NCI-H2196 (cell line): Measurements from ENCODE around the gene INPP5A.
"Not testable (repeated sequence)": the region's sequence is repeated elsewhere in the genome, so short reads cannot be mapped to it uniquely, and the experiment has no call there.

Experiments
- DNase-seq: peaks from one replicate; lab custom pipeline; 2025; ENCODE audit not compliant: unreplicated experiment; lab: John Stamatoyannopoulos, UW

Gene INPP5A

GRCh38 chr10:132772816-132773215 lies 235.2 kb downstream of the INPP5A start:
- not testable (repeated sequence) for DNase-seq

GRCh38 chr10:132774181-132774901 lies 236.8 kb downstream of the INPP5A start:
- DNase-seq = no peak

GRCh38 chr10:132774902-132775863 lies 237.6 kb downstream of the INPP5A start:
- peak; percentile 9 for DNase-seq

GRCh38 chr10:132776186-132776585 lies 238.6 kb downstream of the INPP5A start:
- DNase-seq = no peak

- DNase-seq = no peak
Observed at GRCh38 chr10:132776821-132777220, 239.2 kb downstream of the INPP5A start.

- no peak for DNase-seq
Observed at GRCh38 chr10:132777441-132777840, 239.9 kb downstream of the INPP5A start.

GRCh38 chr10:132779549-132780294 lies 242.1 kb downstream of the INPP5A start:
- no peak for DNase-seq

GRCh38 chr10:132780356-132780755 lies 242.8 kb downstream of the INPP5A start:
- no peak for DNase-seq

GRCh38 chr10:132781556-132781955 lies 244.0 kb downstream of the INPP5A start:
- DNase-seq = no peak

GRCh38 chr10:132783165-132783939 lies 245.8 kb downstream of the INPP5A start:
- no peak for DNase-seq

GRCh38 chr10:132783940-132784865 lies 246.6 kb downstream of the INPP5A start:
- no peak for DNase-seq

GRCh38 chr10:132784866-132785722 lies 247.5 kb downstream of the INPP5A start:
- no peak for DNase-seq

- no peak for DNase-seq
Observed at GRCh38 chr10:132785723-132786475, 248.3 kb downstream of the INPP5A start, which contains the start of gene NKX6-2. NKX6-2 (minus strand) TSS chr10:132786147; CDS start chr10:132785948, 199 bp downstream.

- no peak for DNase-seq
Observed at GRCh38 chr10:132786476-132786883, 248.9 kb downstream of the INPP5A start.

- no peak for DNase-seq
Observed at GRCh38 chr10:132786884-132787494, 249.4 kb downstream of the INPP5A start.

- no peak for DNase-seq
Observed at GRCh38 chr10:132787495-132788179, 250.1 kb downstream of the INPP5A start.
